Endothelial cell of umbilical vein (primary cell): ENCODE results near the gene AMTN. TPM values are rescaled to one million over a fixed set of nuclear protein-coding genes. Genes with fewer than 3 reads are reported as not detected.
"Not testable (repeated sequence)": the region's sequence is repeated elsewhere in the genome, so short reads cannot be mapped to it uniquely, and the experiment has no call there.

Experiments used
- BruUV-seq: library from RNA; stranded (reverse); fragments of 400-500 nt; replicated peaks from 2 replicates; lab custom pipeline; 2021; lab: Mats Ljungman, UMichigan
- CTCF ChIA-PET: fragments of 300-600, 350-600 bp; sonication (Branson Sonifier 250); formaldehyde crosslinking; loops from one replicate; lab custom pipeline; 2021; ENCODE audit warnings: antibody characterized with exemption, inconsistent platforms; lab: Charles Lee
- POLR2A ChIA-PET: fragments of 300-600, 350-600 bp; sonication (Branson Sonifier 250); formaldehyde crosslinking; loops from one replicate; lab custom pipeline; 2021; ENCODE audit warnings: antibody characterized with exemption, inconsistent platforms; lab: Charles Lee
- DNase-seq: peaks from one replicate; pipeline ENCODE4 v3.0.0-alpha.2; 2011; ENCODE audit warnings: low read depth, low spot score
- FAIRE-seq: peaks from 2 replicates; lab custom pipeline; 2011; peaks lifted over from hg19 to GRCh38; lab: Jason Lieb, UNC
- H2AFZ ChIP-seq: 2 replicates; pipeline ENCODE4 v1.6.0; 2012; ENCODE audit warnings: low read depth, low read length, control low read depth, inconsistent platforms
- H3K27ac ChIP-seq: 2 replicates; pipeline ENCODE4 v1.5.1; 2011; ENCODE audit warnings: low read depth, mild to moderate bottlenecking, control low read depth, low read length, moderate library complexity; ENCODE audit not compliant: insufficient read depth
- H3K27me3 ChIP-seq, 2 experiments: 2 replicates each; pipeline versions ENCODE4 v1.6.0 to v1.6.1; 2011; ENCODE audit warnings: low read length in 2 of 2, mixed read lengths in 1 of 2; ENCODE audit not compliant: control insufficient read depth in 2 of 2, insufficient read depth in 2 of 2
- H3K36me3 ChIP-seq, 2 experiments: 2 replicates in 1 of 2; 3 replicates in 1 of 2; pipeline ENCODE4 v1.5.1; 2011; ENCODE audit warnings: low read length in 2 of 2, mild to moderate bottlenecking in 1 of 2, moderate library complexity in 1 of 2; ENCODE audit not compliant: control insufficient read depth in 2 of 2, insufficient read depth in 2 of 2; ENCODE audit errors: extremely low read depth in 1 of 2
- H3K4me1 ChIP-seq: 3 replicates; pipeline ENCODE4 v1.5.1; 2011; ENCODE audit warnings: mild to moderate bottlenecking, low read length; ENCODE audit not compliant: control insufficient read depth, insufficient read depth; ENCODE audit errors: extremely low read depth
- H3K4me2 ChIP-seq: 2 replicates; pipeline ENCODE4 v1.6.1; 2011; ENCODE audit warnings: low read length, control low read depth, mixed read lengths; ENCODE audit not compliant: insufficient read depth
- H3K4me3 ChIP-seq, 3 experiments: fragments of 200-600 bp in 1 of 3; sonication (generic), shearing (Covaris generic) in 1 of 3; replicated peaks in 1 of 3; 2 replicates each; pipeline ENCODE4 v1.5.1; 2011 to 2016; ENCODE audit warnings: control low read depth in 3 of 3, low read length in 3 of 3, mild to moderate bottlenecking in 2 of 3, inconsistent platforms in 1 of 3, low read depth in 1 of 3, moderate library complexity in 1 of 3; ENCODE audit not compliant: insufficient read depth in 1 of 3
- H3K79me2 ChIP-seq: 2 replicates; pipeline ENCODE4 v1.6.0; 2012; ENCODE audit warnings: low read length, inconsistent platforms; ENCODE audit not compliant: control insufficient read depth, insufficient read depth
- H3K9ac ChIP-seq: replicated peaks from 2 replicates; pipeline ENCODE3; 2011; ENCODE audit warnings: low read length, control low read depth; ENCODE audit not compliant: insufficient read depth; ENCODE audit errors: extremely low read depth
- H3K9me1 ChIP-seq: replicated peaks from 3 replicates; pipeline ENCODE4 v1.6.0; 2011; ENCODE audit warnings: mild to moderate bottlenecking, low read length; ENCODE audit not compliant: control insufficient read depth, insufficient read depth; ENCODE audit errors: extremely low read depth
- H3K9me3 ChIP-seq: replicated peaks from 2 replicates; pipeline ENCODE4 v1.5.1; 2012; ENCODE audit warnings: low read length, inconsistent platforms; ENCODE audit not compliant: control insufficient read depth, insufficient read depth
- H4K20me1 ChIP-seq: replicated peaks from 2 replicates; pipeline ENCODE3; 2011; ENCODE audit warnings: mild to moderate bottlenecking, low read length; ENCODE audit not compliant: control insufficient read depth, insufficient read depth; ENCODE audit errors: extremely low read depth
- EZH2 ChIP-seq: IDR thresholded peaks from 2 replicates; pipeline ENCODE4 v1.6.1; 2012; ENCODE audit warnings: borderline replicate concordance, low read depth, mild to moderate bottlenecking, moderate library complexity, low read length, inconsistent platforms; ENCODE audit not compliant: severe bottlenecking
- FOS ChIP-seq: IDR thresholded peaks from 2 replicates; pipeline ENCODE4 v1.6.1; 2011; ENCODE audit warnings: mild to moderate bottlenecking, low read length, moderate library complexity, borderline replicate concordance; ENCODE audit not compliant: insufficient read depth
- GATA2 ChIP-seq: IDR thresholded peaks from 2 replicates; pipeline ENCODE4 v1.7.0; 2011; ENCODE audit warnings: low read depth, mild to moderate bottlenecking, moderate library complexity, mixed read lengths, low read length; ENCODE audit not compliant: insufficient read length, insufficient read depth
- JUN ChIP-seq: IDR thresholded peaks from 2 replicates; pipeline ENCODE4 v1.6.1; 2011; ENCODE audit warnings: borderline replicate concordance, low read depth; ENCODE audit not compliant: insufficient read length, insufficient read depth
- MAX ChIP-seq: IDR thresholded peaks from 2 replicates; pipeline ENCODE4 v1.6.1; 2011; ENCODE audit not compliant: insufficient read depth, insufficient read length
- MYC ChIP-seq: IDR thresholded peaks from one replicate; pipeline ENCODE4 v1.6.1; 2011; ENCODE audit warnings: mild to moderate bottlenecking, low read depth, low read length
- POLR2A ChIP-seq: IDR thresholded peaks from 2 replicates; pipeline ENCODE4 v1.6.1; 2012; ENCODE audit warnings: low read depth, mild to moderate bottlenecking, control low read depth, low read length
- POLR2AphosphoS5 ChIP-seq: IDR thresholded peaks from 2 replicates; pipeline ENCODE4 v1.6.1; 2012; ENCODE audit warnings: low read depth, mild to moderate bottlenecking, control low read depth, low read length, moderate library complexity; ENCODE audit not compliant: insufficient read depth
- dilution Hi-C: fragments of 300-500 bp; cut with MboI; formaldehyde crosslinking; loops from one replicate; pipeline ENCODE4 v1.15.0; 2019; ENCODE audit warnings: low sequenced_read_pairs; ENCODE audit not compliant: extremely low pct_ligation_motif_present
- intact Hi-C: fragments of 100-400 bp; cut with micrococcal nuclease; formaldehyde crosslinking; loops from one replicate; pipeline ENCODE4 v1.10.0; 2022
- polyA plus RNA-seq, 4 experiments: library from polyadenylated mRNA; depleted of rRNA in 3 of 4; stranded (reverse) in 3 of 4; unstranded in 1 of 4; fragments of >200 nt; gene quantifications; 2 replicates each; pipeline versions ENCODE4 v1.2.1 to v1.2.3, GENCODE V29; 2011 to 2012; ENCODE audit warnings: missing spikeins in 1 of 4
- total RNA-seq: library from RNA; stranded (reverse); gene quantifications from 2 replicates; pipeline ENCODE4 v1.2.3, GENCODE V29; 2021
- TF ChIP-seq, protein P1 (sequence below), 2 donors: IDR thresholded peaks; 1 replicate in 1 of 2; 2 replicates in 1 of 2; pipeline ENCODE4 v1.5.1; 2011; ENCODE audit warnings: low read length in 2 of 2, mild to moderate bottlenecking in 2 of 2, moderate library complexity in 2 of 2, control low read depth in 1 of 2, inconsistent platforms in 1 of 2, low read depth in 1 of 2; ENCODE audit not compliant: insufficient read depth in 1 of 2; ENCODE audit errors: extremely low read depth in 1 of 2

AMTN gene
- total and polyA plus RNA-seq, 2 donors (not counting 3 experiments of a cell fraction or from before 2014, with no cell fraction given), result 0.95 TPM; not detected in 1

- Histone ChIP-seq H2AFZ (no peak overlapping the region), H3K4me2 (no peak overlapping the region), H3K27me3 (peaks cover 0 to 3% of the 10 kb centered on the region in 2 experiments), H3K4me3 (no peak overlapping the region), H3K9me3 (no peaks in the 10 kb centered on the region), H3K36me3 (no peaks in the 10 kb centered on the region), H3K79me2 (no peaks in the 10 kb centered on the region), H3K9ac (no peak overlapping the region), H3K4me1 (no peaks in the 10 kb centered on the region), H3K9me1 (no peaks in the 10 kb centered on the region), H3K27ac (no peak overlapping the region), H4K20me1 (no peaks in the 10 kb centered on the region)
- dilution Hi-C loops (no loop called here), intact Hi-C loops (no loop called here)
- no peak for TF ChIP-seq POLR2AphosphoS5
- no peak for TF ChIP-seq MAX
- no peak for TF ChIP-seq GATA2
- no peak for TF ChIP-seq JUN
- POLR2A ChIA-PET, result no interaction called here
- CTCF ChIA-PET, result no interaction called here
- BruUV-seq, result no TSS peak
- DNase-seq (no peak), FAIRE-seq (no peak)
Observed at GRCh38 chr4:70533211-70533610, 14.8 kb downstream of the AMTN start.

GRCh38 chr4:70533791-70534190, 15.4 kb downstream of the AMTN start:
- no peaks in the 10 kb centered on the region for H3K9me1 ChIP-seq
- H3K4me1 ChIP-seq, result no peaks in the 10 kb centered on the region
- no peaks in the 10 kb centered on the region for H3K79me2 ChIP-seq
- no peak overlapping the region for H3K9ac ChIP-seq
- CTCF ChIA-PET, result no interaction called here
- dilution Hi-C loops (no loop called here), intact Hi-C loops (no loop called here)
- FAIRE-seq (no peak), DNase-seq (no peak)
- no peak overlapping the region for H3K4me2 ChIP-seq
- TF ChIP-seq, protein P1, sequence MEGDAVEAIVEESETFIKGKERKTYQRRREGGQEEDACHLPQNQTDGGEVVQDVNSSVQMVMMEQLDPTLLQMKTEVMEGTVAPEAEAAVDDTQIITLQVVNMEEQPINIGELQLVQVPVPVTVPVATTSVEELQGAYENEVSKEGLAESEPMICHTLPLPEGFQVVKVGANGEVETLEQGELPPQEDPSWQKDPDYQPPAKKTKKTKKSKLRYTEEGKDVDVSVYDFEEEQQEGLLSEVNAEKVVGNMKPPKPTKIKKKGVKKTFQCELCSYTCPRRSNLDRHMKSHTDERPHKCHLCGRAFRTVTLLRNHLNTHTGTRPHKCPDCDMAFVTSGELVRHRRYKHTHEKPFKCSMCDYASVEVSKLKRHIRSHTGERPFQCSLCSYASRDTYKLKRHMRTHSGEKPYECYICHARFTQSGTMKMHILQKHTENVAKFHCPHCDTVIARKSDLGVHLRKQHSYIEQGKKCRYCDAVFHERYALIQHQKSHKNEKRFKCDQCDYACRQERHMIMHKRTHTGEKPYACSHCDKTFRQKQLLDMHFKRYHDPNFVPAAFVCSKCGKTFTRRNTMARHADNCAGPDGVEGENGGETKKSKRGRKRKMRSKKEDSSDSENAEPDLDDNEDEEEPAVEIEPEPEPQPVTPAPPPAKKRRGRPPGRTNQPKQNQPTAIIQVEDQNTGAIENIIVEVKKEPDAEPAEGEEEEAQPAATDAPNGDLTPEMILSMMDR (IDR thresholded peaks at IDR 0.05; ENCODE audit: extremely low read depth in 1 of 2, insufficient read depth in 1 of 2, low read depth in 1 of 2, low read length in 2 of 2), result no peak
- no peak for TF ChIP-seq EZH2
- TF ChIP-seq JUN, result no peak
- no peak for TF ChIP-seq FOS
- no peak for TF ChIP-seq GATA2
- TF ChIP-seq POLR2AphosphoS5, result no peak
- no peak for TF ChIP-seq MAX
- TF ChIP-seq MYC, result no peak
- no peak for TF ChIP-seq POLR2A
- H3K9me3 ChIP-seq, result no peaks in the 10 kb centered on the region
- no peaks in the 10 kb centered on the region for H4K20me1 ChIP-seq
- no TSS peak for BruUV-seq
- no peak overlapping the region for H3K27ac ChIP-seq
- no peak overlapping the region for H3K4me3 ChIP-seq
- no peaks in the 10 kb centered on the region for H3K36me3 ChIP-seq
- peaks cover 0 to 3% of the 10 kb centered on the region in 2 experiments for H3K27me3 ChIP-seq
- no peak overlapping the region for H2AFZ ChIP-seq
- POLR2A ChIA-PET, result no interaction called here

DNA sequence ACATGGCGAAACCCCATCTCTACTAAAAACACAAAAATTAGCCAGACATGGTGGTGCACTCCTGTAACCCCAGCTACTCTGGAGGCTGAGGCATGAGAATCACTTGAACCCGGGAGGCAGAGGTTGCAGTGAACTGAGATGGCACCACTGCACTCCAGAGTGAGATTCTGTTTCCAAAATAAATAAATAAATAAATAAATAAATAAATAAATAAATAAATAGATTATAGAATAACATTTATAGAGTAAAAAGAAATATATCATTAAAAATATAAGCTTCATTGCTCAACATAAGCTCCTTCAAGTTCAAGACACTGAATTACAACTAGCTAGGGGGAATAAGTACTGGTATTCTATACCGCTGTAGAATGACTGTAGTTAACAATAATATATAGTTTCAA, 16.5 kb downstream of the AMTN start:
- H3K27ac ChIP-seq, CTCF ChIA-PET, H2AFZ ChIP-seq, H3K9ac ChIP-seq, H3K79me2 ChIP-seq, H3K27me3 ChIP-seq, dilution Hi-C loops, H3K9me1 ChIP-seq, H3K36me3 ChIP-seq, H3K4me3 ChIP-seq, H3K9me3 ChIP-seq, DNase-seq, H4K20me1 ChIP-seq, H3K4me1 ChIP-seq, POLR2A ChIA-PET, H3K4me2 ChIP-seq, FAIRE-seq, BruUV-seq, intact Hi-C loops: not testable (repeated sequence)
